IMR-90 (cell line): Measurements from ENCODE around the gene KATNBL1. TPM values are rescaled to one million over a fixed set of nuclear protein-coding genes. Genes with fewer than 3 reads are reported as not detected.

Experiments used
- ATAC-seq: fragments of 200-7000 bp; cut with Tn5 transposase; 2 replicates; pipeline ENCODE4 v1.9.1; 2020; ENCODE audit warnings: low read depth, mild to moderate bottlenecking, moderate library complexity
- BruUV-seq: library from RNA; stranded (reverse); fragments of 400-500 nt; replicated peaks from 2 replicates; lab custom pipeline; 2021; lab: Mats Ljungman, UMichigan
- CTCF ChIA-PET: fragments of 300-600 bp; formaldehyde crosslinking; extraction: SDS; loops from one replicate; lab custom pipeline; 2021; ENCODE audit warnings: antibody characterized with exemption; lab: Yijun Ruan, JAX
- POLR2A ChIA-PET: fragments of 300-600 bp; sonication (Branson Sonifier 250); formaldehyde crosslinking; loops from one replicate; lab custom pipeline; 2022; ENCODE audit warnings: antibody characterized with exemption; ENCODE audit not compliant: unreplicated experiment; lab: Charles Lee
- DNase-seq: peaks from one replicate; pipeline ENCODE4 v3.0.0; 2013
- H2AFZ ChIP-seq: replicated peaks from 2 replicates; pipeline ENCODE3; 2013; ENCODE audit warnings: low read length, mild to moderate bottlenecking; ENCODE audit not compliant: poor library complexity
- H2AK5ac ChIP-seq: 2 replicates; pipeline ENCODE4 v1.6.1; 2013; ENCODE audit warnings: low read depth, low read length, inconsistent platforms
- H2AK9ac ChIP-seq: replicated peaks from 2 replicates; pipeline ENCODE3; 2013; ENCODE audit warnings: mild to moderate bottlenecking, low read depth, low read length, moderate library complexity; ENCODE audit not compliant: poor library complexity
- H2BK120ac ChIP-seq: 2 replicates; pipeline ENCODE4 v1.6.1; 2013; ENCODE audit warnings: low read depth, low read length, inconsistent platforms
- H2BK15ac ChIP-seq: 3 replicates; pipeline ENCODE4 v1.6.1; 2013; ENCODE audit warnings: low read depth, low read length, inconsistent platforms
- H2BK20ac ChIP-seq: 2 replicates; pipeline ENCODE4 v1.6.1; 2013; ENCODE audit warnings: low read depth, mild to moderate bottlenecking, inconsistent platforms, low read length, moderate library complexity
- H2BK5ac ChIP-seq: 2 replicates; pipeline ENCODE4 v1.6.1; 2013; ENCODE audit warnings: mild to moderate bottlenecking, low read depth, low read length, inconsistent platforms; ENCODE audit not compliant: poor library complexity, severe bottlenecking
- H3K14ac ChIP-seq: replicated peaks from 2 replicates; pipeline ENCODE4 v1.6.1; 2013; ENCODE audit warnings: low read depth, low read length, inconsistent platforms
- H3K18ac ChIP-seq: 2 replicates; pipeline ENCODE4 v1.6.1; 2013; ENCODE audit warnings: low read depth, low read length, control low read depth
- H3K23ac ChIP-seq: 2 replicates; pipeline ENCODE4 v1.6.1; 2013; ENCODE audit warnings: low read depth, low read length, inconsistent platforms
- H3K27ac ChIP-seq: 2 replicates; pipeline ENCODE4 v1.5.1; 2013; ENCODE audit warnings: mild to moderate bottlenecking, control low read depth, low read length; ENCODE audit not compliant: insufficient read depth
- H3K27me3 ChIP-seq: 2 replicates; pipeline ENCODE4 v1.6.1; 2013; ENCODE audit warnings: low read length; ENCODE audit not compliant: control insufficient read depth, insufficient read depth
- H3K36me3 ChIP-seq: 2 replicates; pipeline ENCODE4 v1.6.1; 2013; ENCODE audit warnings: low read length, mixed read lengths; ENCODE audit not compliant: control insufficient read depth, insufficient read depth
- H3K4ac ChIP-seq: 2 replicates; pipeline ENCODE4 v1.6.1; 2013; ENCODE audit warnings: low read depth, low read length, inconsistent platforms
- H3K4me1 ChIP-seq: 2 replicates; pipeline ENCODE4 v1.6.1; 2013; ENCODE audit warnings: low read length, mixed read lengths; ENCODE audit not compliant: control insufficient read depth, insufficient read depth
- H3K4me2 ChIP-seq: 2 replicates; pipeline ENCODE4 v1.6.1; 2013; ENCODE audit warnings: low read depth, mild to moderate bottlenecking, control low read depth, low read length, moderate library complexity
- H3K4me3 ChIP-seq: 2 replicates; pipeline ENCODE4 v1.5.1; 2013; ENCODE audit warnings: low read depth, mild to moderate bottlenecking, control low read depth, low read length, moderate library complexity; ENCODE audit not compliant: insufficient read depth
- H3K56ac ChIP-seq: 2 replicates; pipeline ENCODE4 v1.6.1; 2013; ENCODE audit warnings: low read length, inconsistent platforms; ENCODE audit not compliant: insufficient read depth; ENCODE audit errors: extremely low read depth
- H3K79me1 ChIP-seq, 2 experiments: 2 replicates each; pipeline ENCODE4 v1.6.1; 2013; ENCODE audit warnings: low read length in 2 of 2, inconsistent platforms in 1 of 2, low read depth in 1 of 2
- H3K9ac ChIP-seq: 2 replicates; pipeline ENCODE4 v1.6.1; 2013; ENCODE audit warnings: low read depth, low read length, control low read depth
- H3K9me1 ChIP-seq: 2 replicates; pipeline ENCODE4 v1.6.1; 2013; ENCODE audit warnings: low read length, inconsistent platforms; ENCODE audit not compliant: insufficient read depth
- H3K9me3 ChIP-seq: 2 replicates; pipeline ENCODE4 v1.6.1; 2013; ENCODE audit warnings: low read length; ENCODE audit not compliant: control insufficient read depth, insufficient read depth
- H4K20me1 ChIP-seq: 2 replicates; pipeline ENCODE4 v1.6.1; 2013; ENCODE audit warnings: low read length, inconsistent platforms; ENCODE audit not compliant: insufficient read depth
- H4K5ac ChIP-seq: 2 replicates; pipeline ENCODE4 v1.6.1; 2013; ENCODE audit warnings: mild to moderate bottlenecking, low read depth, low read length, control low read depth
- H4K8ac ChIP-seq, 2 experiments: 2 replicates each; pipeline ENCODE4 v1.6.1; 2013; ENCODE audit warnings: low read depth in 2 of 2, low read length in 2 of 2, control low read depth in 1 of 2, inconsistent platforms in 1 of 2
- H4K91ac ChIP-seq: 2 replicates; pipeline ENCODE4 v1.6.1; 2013; ENCODE audit warnings: low read depth, low read length, inconsistent platforms; ENCODE audit not compliant: insufficient read depth
- BHLHE40 ChIP-seq: fragments of 150-350 bp; IDR thresholded peaks from 2 replicates; pipeline ENCODE4 v1.6.1; 2016; ENCODE audit warnings: mild to moderate bottlenecking, low read depth, low read length
- CEBPB ChIP-seq: IDR thresholded peaks from 2 replicates; pipeline ENCODE4 v1.6.1; 2012; ENCODE audit warnings: low read depth, low read length, improper control_type of control experiment
- POLR2A ChIP-seq: IDR thresholded peaks from 2 replicates; pipeline ENCODE4 v1.6.1; 2012; ENCODE audit warnings: mild to moderate bottlenecking, low read depth, low read length
- RAD21 ChIP-seq: IDR thresholded peaks from 2 replicates; pipeline ENCODE4 v1.6.1; 2012; ENCODE audit warnings: low read length, improper control_type of control experiment
- RCOR1 ChIP-seq: IDR thresholded peaks from 2 replicates; pipeline ENCODE4 v1.6.1; 2012; ENCODE audit warnings: mild to moderate bottlenecking, low read length, improper control_type of control experiment; ENCODE audit not compliant: insufficient replicate concordance
- WGBS, 2 experiments: methylation state at CpG; one replicate each; pipeline versions ENCODE4 v1.1.5 to v1.1.7; 2013; ENCODE audit warnings: missing lambda C conversion rate in 2 of 2; ENCODE audit not compliant: insufficient read length in 1 of 2; ENCODE audit errors: extremely low coverage in 2 of 2; 5-methylcytosine and 5-hydroxymethylcytosine counted together
- dilution Hi-C: fragments of 300-500 bp; cut with HindIII; formaldehyde crosslinking; loops from one replicate; pipeline ENCODE4 v1.14.3; 2018; ENCODE audit warnings: low sequenced_read_pairs; ENCODE audit not compliant: unreplicated experiment
- in situ Hi-C: fragments of 300-500 bp; cut with MboI; formaldehyde crosslinking; loops from 3 replicates; pipeline ENCODE4 v1.14.3; 2019; ENCODE audit warnings: low sequenced_read_pairs, inconsistent platforms, mixed read lengths
- intact Hi-C: fragments of 100-400 bp; cut with micrococcal nuclease; formaldehyde crosslinking; loops from 2 replicates; pipeline ENCODE4 v1.10.0; 2022
- polyA plus RNA-seq, 3 experiments: library from polyadenylated mRNA; depleted of rRNA; stranded (reverse); fragments of >200 nt; gene quantifications; 2 replicates each; pipeline ENCODE4 v1.2.3, GENCODE V29; 2012; ENCODE audit warnings: low replicate concordance in 1 of 3
- total RNA-seq: library from RNA; depleted of rRNA; stranded (reverse); fragments of >200 nt; gene quantifications from 2 replicates; pipeline ENCODE4 v1.2.3, GENCODE V29; 2012

The KATNBL1 gene
- total and polyA plus RNA-seq, 2 of the 4 experiments (the other 2 are of a cell fraction): 17.1 to 24.0 TPM

DNA sequence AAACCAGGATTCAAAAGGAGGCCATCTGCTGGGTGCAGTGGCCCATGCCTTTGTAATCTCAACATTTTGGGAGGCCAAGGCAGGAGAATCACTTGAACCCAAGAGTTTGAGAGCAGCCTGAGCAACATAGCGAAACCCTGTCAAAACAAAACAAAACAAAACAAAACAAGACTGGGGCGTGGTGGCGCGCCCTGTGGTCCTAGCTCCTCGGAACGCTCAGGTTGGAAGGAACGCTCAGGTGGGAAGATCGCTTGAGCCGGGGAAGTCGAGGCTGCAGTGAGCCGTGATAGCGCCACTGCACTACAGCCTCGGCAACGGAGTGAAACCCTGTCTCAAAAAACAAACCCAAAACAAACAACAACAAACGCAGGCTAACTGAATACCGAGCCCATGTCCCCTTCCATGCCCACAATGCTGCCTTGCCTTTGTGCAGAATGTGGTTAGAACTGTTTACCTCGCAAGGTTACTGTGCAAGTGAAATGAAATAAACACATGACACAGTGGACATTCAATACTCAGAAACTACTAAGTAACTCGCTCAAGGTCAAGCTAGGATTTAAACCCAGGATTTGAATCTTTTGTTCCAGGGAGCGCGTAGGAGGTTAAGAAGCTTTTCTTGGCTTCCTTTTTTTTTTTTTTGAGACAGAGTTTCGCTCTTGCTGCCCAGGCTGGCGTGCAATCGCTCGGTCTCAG is 14.2 kb upstream of the KATNBL1 start:
- peak overlapping the region; percentile 86 for H3K4ac ChIP-seq
- peak overlapping the region; percentile 83 for H4K91ac ChIP-seq
- no peak overlapping the region for H2BK120ac ChIP-seq
- peak overlapping the region; percentile 79; the same call in 1 of the 2 replicates for H2AK5ac ChIP-seq
- H3K9me3 ChIP-seq: no peaks in the 10 kb centered on the region
- peak overlapping the region; percentile 88 for H2AK9ac ChIP-seq
- H3K14ac ChIP-seq: peak overlapping the region; percentile 68; the same call in 1 of the 2 replicates
- H3K79me1 ChIP-seq: peaks cover 10 to 30% of the 10 kb centered on the region in 2 experiments; a peak in 3 of 4 replicates
- 53% methylated on average over 8 of the region's 24 CpGs; no CpG with 5 or more reads in 1 of the 2 experiments for WGBS, 2 experiments
- H2BK20ac ChIP-seq: no peak overlapping the region
- peak overlapping the region; percentile 89 for H3K9ac ChIP-seq
- peak overlapping the region; percentile 66 for H3K4me2 ChIP-seq
- no peaks in the 10 kb centered on the region for H4K20me1 ChIP-seq
- H3K18ac ChIP-seq: no peak overlapping the region
- TF ChIP-seq CEBPB: no peak
- TF ChIP-seq POLR2A: no peak
- TF ChIP-seq RAD21: no peak
- no peak for TF ChIP-seq RCOR1
- TF ChIP-seq BHLHE40: no peak
- dilution Hi-C loops (no loop called here), intact Hi-C loops (no loop called here), in situ Hi-C loops (no loop called here)
- H3K9me1 ChIP-seq: peaks cover 4% of the 10 kb centered on the region; the same call in 1 of the 2 replicates
- H4K5ac ChIP-seq: peak overlapping the region; percentile 74
- H3K27me3 ChIP-seq: no peaks in the 10 kb centered on the region
- peak overlapping the region; percentile 78 for H2BK5ac ChIP-seq
- no peaks in the 10 kb centered on the region for H3K4me1 ChIP-seq
- H4K8ac ChIP-seq: peak overlapping the region; percentile 97
- POLR2A ChIA-PET: no interaction called here
- peaks cover 9% of the 10 kb centered on the region for H3K36me3 ChIP-seq
- DNase-seq: peak; percentile 13
- H2BK15ac ChIP-seq: no peak overlapping the region
- peak overlapping the region; percentile 78 for H3K27ac ChIP-seq
- no TSS peak for BruUV-seq
- H3K56ac ChIP-seq: peak overlapping the region; percentile 74; the same call in 1 of the 2 replicates
- no peak for ATAC-seq
- peak overlapping the region; percentile 93 for H2AFZ ChIP-seq
- CTCF ChIA-PET: interaction anchor here (0.6 kb wide), 1 partner anchor 119 kb away, joined by 3 read pairs; the partner anchor contains the start of gene NOP10
- peak overlapping the region; percentile 86; the same call in 1 of the 2 replicates for H3K23ac ChIP-seq
- peak overlapping the region; percentile 79 for H3K4me3 ChIP-seq
